DOHH2 (cell line): ENCODE results near the gene RSAD2.

ENCODE experiments used
- CTCF ChIP-seq: fragments of 200-600 bp; sonication (generic); IDR thresholded peaks from one replicate; pipeline ENCODE4 v1.5.1; 2014; ENCODE audit warnings: antibody characterized with exemption, mild to moderate bottlenecking, low read depth, low read length; ENCODE audit not compliant: poor library complexity, severe bottlenecking
- EZH2phosphoT487 ChIP-seq: fragments of 200-600 bp; sonication (generic); IDR thresholded peaks from 2 replicates; pipeline ENCODE4 v1.6.1; 2017; ENCODE audit warnings: borderline replicate concordance, mild to moderate bottlenecking, antibody characterized with exemption, low read length, moderate library complexity, mixed read lengths

GRCh38 chr2:6945087-6945813 lies 67.7 kb downstream of the RSAD2 start:
- TF ChIP-seq CTCF (no peak), EZH2phosphoT487 (no peak)
